ENCODE data around the gene TCL1A.

TCL1A gene

DNA sequence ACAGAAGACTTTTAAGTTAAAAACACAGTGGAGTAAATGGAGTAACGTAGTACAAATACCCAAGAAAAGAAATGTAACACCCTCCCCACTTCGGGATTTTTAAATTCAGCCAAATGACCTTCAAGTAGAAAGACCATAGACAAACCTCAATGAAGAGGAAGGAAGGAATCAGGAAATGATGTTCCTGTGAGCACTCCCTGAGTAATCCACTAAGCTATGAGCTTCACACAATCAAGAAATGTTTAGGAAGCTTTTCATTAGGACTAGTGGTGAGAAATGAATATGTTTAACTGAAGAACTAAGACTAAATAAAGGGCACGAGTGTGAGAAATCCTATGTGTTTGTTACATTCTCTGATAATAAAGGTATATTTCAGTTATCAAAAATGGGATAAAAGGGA, 10.1 kb downstream of the TCL1A start:
- DNase-seq = no peak

GRCh38 chr14:95703341-95703740, 10.6 kb downstream of the TCL1A start:
- DNase-seq = no peak

GRCh38 chr14:95701846-95702221, 12.1 kb downstream of the TCL1A start:
- DNase-seq = no peak

GRCh38 chr14:95700221-95700976, 13.5 kb downstream of the TCL1A start:
- peak in 1 of 2 experiments; percentile 21 for DNase-seq

DNA sequence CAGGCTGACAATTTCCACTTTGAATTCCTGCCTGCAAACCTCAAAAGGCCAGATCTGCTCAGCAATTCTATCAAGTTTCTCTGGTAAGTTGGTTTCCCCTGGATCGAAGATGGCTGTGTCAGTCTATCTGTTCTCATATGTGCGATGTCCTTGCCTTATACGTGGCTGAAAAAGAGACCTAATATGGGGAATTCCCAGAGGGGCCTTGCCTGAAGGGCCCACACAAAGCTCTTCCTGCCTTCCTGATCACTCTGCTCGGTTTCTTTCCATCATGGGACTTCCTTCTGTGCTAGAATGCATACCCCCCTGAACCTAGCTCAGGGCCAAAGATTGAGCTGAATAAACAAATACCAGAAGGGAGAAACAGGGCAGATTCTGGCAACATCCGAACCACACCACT, 14.5 kb downstream of the TCL1A start:
- no peak for DNase-seq

GRCh38 chr14:95698287-95698686, 15.6 kb downstream of the TCL1A start:
- DNase-seq = no peak

DNA sequence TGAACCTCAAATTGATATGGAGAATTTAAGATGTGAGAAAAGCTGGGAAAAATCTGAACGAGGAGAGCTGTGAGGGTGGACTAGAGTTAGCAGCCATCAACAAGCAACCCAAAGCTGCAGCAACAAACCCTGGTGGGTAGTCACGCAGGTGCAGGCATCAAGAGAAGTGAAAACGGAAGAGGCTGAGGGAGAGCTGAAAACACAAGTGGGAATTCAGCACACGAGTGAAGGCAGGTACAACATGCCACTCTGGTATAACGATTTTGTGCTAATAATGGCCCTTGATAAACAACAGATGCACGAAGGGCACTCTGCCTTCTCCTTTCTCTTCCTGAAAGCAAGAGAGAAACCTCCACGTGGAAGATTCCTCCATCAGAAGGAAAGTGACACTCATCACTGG, 16.2 kb downstream of the TCL1A start:
- DNase-seq = no peak

GRCh38 chr14:95696741-95697140, 17.2 kb downstream of the TCL1A start:
- no peak for DNase-seq

DNA sequence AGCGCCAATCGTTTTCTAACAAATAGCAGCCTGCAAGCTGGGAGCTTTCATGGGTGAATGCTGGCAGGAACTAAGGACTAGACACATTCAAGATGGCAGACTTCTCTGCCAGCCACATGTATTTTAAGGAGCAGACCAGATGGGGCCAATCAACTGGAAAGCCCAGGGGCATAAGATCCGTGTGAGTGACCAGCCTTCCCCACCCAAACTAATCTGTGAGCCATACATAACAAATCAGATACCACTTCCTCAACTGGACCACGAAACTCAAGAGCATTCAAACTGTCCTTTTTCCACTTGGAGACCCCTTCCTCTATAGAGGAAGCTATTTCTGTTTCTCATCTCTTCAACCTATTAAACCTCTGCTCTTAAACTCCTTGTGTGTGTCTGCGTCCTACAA, 18.0 kb downstream of the TCL1A start:
- DNase-seq = no peak

- no peak for DNase-seq
These were observed 18.9 kb downstream of the TCL1A start for GRCh38 chr14:95695051-95695450.

DNA sequence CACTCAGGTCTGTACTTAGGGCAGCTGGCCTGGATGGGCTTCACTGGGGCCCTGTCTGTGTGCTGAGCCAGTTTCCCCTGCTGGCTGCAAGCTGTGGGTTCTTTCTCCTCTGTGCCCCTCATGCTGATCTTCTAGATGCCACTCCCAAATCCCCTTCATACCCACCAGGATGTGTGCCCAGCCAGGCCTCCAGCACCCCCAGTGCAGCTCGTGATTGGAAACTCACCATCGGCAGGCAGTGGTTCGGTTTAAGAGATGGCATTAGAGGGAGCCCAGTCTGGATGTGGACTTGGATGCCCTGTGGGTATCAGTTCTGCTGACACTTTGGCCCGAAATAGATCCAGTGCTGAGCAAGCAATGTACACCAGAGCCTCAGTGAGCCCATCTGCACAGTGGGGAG, 21.8 kb downstream of the TCL1A start:
- DNase-seq = no peak

DNA sequence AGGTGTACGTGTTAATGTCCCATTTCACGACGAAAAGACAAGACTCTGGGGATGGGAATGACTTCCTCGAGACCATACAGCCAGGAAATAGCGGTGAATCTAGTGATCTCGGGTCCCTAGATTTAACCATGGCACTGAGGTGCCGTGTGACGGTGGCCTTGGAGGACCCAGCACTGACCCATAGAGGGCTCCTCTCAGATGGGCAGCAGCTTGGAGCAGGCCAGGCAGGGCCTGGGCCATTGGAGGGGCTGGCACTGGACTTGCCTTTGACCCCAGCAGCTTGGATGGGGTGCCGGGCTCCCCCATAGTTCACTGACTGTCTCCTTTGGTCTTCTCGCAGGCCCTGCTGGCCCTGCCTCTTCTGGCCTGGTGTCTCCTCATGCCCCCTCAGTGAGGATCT, 22.3 kb downstream of the TCL1A start:
- DNase-seq = no peak

DNA sequence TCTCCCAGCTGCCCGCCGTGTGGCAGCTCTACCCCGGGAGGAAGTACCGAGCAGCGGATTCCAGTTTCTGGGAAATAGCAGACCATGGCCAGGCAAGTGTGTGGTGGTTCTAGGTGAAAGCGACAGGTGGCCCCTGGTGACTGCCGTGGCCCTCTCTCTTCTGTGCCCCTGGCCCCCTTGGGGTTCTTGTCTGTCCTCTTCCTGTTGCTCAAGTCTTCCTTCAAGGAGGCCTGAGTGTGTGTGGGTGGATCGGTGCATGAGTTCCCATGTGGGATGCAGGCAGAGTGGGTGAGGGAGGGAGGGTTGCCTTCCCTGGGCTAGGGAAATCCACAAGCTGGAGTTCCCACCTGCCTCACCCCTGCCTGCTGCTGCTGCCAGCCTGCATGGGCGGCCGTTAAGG, 23.1 kb downstream of the TCL1A start:
- DNase-seq = no peak

DNA sequence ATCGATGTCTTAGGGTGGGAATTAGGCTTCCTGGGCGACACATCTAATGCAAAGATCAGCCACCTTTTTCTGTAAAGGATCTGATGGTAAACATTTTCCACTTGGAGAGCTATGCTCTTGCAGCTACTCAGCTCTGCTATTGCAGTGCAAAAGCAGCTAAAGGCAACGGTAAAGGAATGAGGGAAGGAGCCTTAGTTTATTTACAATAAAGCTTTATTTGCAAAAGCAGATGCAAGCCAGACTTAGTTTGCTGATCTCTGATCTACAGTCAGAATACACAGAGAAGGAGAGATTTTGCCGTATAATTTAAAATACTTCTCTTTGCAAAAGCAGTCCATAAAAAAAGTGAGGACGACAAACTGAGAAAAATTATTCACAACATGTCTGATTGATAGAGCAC, 24.5 kb downstream of the TCL1A start:
- no peak for DNase-seq

DNA sequence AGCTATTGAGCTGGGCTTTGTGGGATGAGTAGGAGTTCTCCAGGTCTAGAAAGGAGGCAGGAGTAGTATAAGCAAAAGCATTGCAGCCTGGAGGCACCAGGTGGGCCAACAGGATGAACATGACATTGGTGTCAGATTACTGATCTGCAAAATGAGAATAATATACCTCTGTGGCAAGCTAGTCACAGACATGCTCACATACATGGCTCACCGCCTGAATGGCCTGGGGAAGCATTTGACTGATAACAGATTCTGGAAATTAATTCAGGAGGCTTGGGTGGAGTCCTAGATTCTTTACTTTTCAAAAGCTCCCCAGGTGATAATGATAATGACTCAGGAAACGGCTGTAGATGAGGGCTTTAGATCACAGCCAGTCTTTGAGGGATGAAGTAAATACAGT, 27.0 kb downstream of the TCL1A start:
- peak; percentile 37 to 80 for DNase-seq

GRCh38 chr14:95685978-95686922, 27.7 kb downstream of the TCL1A start, which contains the start of gene TCL1B:
Gene TCL1B (plus strand): TSS chr14:95686426. CDS start chr14:95686468, 42 bp downstream.
- no peak for DNase-seq

GRCh38 chr14:95683793-95684192, 30.1 kb downstream of the TCL1A start:
- peak in 1 of 2 experiments; percentile 38 for DNase-seq

DNA sequence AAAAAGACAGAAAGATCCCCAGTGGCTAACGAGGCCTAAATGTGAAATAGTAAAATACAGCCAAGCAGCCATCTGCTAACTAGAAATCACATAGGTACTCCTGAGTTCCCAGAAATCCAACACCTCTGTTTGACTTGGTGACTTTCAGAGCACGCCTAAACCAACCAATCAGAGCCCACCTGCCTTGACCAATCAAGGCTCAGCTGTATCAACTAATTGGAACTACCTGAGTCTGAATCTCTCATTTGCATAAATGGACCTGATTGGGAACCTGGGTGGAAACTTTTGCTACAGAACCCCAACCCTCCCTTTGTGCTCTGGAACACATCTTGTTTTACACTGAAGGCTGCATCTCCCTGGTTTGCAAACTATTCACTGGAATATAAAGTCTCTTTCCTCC, 32.8 kb downstream of the TCL1A start:
- DNase-seq = no peak

- DNase-seq = peak; percentile 64 to 90
These were observed 33.8 kb downstream of the TCL1A start for GRCh38 chr14:95679998-95680735.

GRCh38 chr14:95679148-95679815, 34.6 kb downstream of the TCL1A start:
- peak in 1 of 2 experiments; percentile 11 for DNase-seq

DNA sequence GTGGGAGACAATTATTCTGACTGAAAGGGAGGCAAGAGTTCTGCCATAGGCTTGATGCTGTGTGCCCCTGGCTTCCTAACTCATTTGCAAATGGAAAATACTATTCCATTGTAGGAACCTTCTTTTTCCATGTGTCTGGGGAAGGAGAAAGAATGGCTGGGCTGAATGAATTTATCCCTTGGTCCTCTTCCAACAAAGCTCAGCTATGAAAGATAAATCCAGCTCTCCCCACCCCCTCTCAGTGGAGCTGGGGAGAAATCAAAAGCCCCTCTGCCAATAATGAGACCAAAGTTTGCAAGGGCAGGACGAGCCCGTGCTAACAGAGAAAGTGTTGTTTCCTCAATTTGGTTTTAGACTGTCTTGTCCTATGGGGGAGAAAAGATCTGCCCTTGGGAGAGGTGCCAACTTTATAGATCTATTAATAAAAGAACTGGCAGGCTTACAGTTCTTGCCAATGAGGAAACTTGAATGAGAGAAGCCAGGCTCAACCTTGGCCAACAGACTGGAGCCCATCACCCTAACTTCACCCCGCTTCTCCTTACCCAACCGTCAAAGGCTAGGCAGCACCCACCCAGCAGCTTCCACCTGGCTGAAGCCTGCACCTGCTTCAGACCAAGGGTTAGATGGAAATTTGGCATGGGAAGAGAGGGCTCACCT, 36.6 kb downstream of the TCL1A start:
- DNase-seq = no peak

- DNase-seq = no peak
These were observed 38.4 kb downstream of the TCL1A start for GRCh38 chr14:95675486-95675885.
